ENCODE data around the gene IL12RB2. TPM values are rescaled to one million over a fixed set of nuclear protein-coding genes. Genes with fewer than 3 reads are reported as not detected.

IL12RB2 gene
- total and polyA plus RNA-seq, 2 experiments from 2014 or later = 0.79 to 1.7 TPM

- Histone ChIP-seq H3K4me2 (no peak overlapping the region), H3F3A (replicated peaks; ENCODE audit: low read depth) (no peaks in the 10 kb centered on the region), H3K4me1 (ENCODE audit: insufficient read depth) (peaks cover 5% of the 10 kb centered on the region), H2AFZ (no peak overlapping the region), H4K20me1 (replicated peaks; ENCODE audit: insufficient read depth) (no peaks in the 10 kb centered on the region), H3K79me2 (replicated peaks; ENCODE audit: insufficient read depth) (no peaks in the 10 kb centered on the region), H3K27me3 (ENCODE audit: insufficient read depth) (no peaks in the 10 kb centered on the region), H3K27ac (ENCODE audit: low read depth) (no peak overlapping the region), H3K4me3 (no peak overlapping the region), H3K9me2 (ENCODE audit: insufficient read depth) (no peaks in the 10 kb centered on the region), H3K36me3 (ENCODE audit: insufficient read depth) (no peaks in the 10 kb centered on the region)
- no peak for ATAC-seq
- DNase-seq (ENCODE audit: low spot score) = no peak
- Mint-ChIP-seq H3K4me3 (no peak overlapping the region), H3K4me1 (peaks cover 16% of the 10 kb centered on the region), H3K27me3 (ENCODE audit: insufficient read depth, low read depth, poor library complexity) (no peaks in the 10 kb centered on the region), H3K27ac (no peak overlapping the region), H3K9me3 (no peaks in the 10 kb centered on the region), H3K36me3 (ENCODE audit: low read depth) (no peaks in the 10 kb centered on the region)
- TF ChIP-seq, protein P1, sequence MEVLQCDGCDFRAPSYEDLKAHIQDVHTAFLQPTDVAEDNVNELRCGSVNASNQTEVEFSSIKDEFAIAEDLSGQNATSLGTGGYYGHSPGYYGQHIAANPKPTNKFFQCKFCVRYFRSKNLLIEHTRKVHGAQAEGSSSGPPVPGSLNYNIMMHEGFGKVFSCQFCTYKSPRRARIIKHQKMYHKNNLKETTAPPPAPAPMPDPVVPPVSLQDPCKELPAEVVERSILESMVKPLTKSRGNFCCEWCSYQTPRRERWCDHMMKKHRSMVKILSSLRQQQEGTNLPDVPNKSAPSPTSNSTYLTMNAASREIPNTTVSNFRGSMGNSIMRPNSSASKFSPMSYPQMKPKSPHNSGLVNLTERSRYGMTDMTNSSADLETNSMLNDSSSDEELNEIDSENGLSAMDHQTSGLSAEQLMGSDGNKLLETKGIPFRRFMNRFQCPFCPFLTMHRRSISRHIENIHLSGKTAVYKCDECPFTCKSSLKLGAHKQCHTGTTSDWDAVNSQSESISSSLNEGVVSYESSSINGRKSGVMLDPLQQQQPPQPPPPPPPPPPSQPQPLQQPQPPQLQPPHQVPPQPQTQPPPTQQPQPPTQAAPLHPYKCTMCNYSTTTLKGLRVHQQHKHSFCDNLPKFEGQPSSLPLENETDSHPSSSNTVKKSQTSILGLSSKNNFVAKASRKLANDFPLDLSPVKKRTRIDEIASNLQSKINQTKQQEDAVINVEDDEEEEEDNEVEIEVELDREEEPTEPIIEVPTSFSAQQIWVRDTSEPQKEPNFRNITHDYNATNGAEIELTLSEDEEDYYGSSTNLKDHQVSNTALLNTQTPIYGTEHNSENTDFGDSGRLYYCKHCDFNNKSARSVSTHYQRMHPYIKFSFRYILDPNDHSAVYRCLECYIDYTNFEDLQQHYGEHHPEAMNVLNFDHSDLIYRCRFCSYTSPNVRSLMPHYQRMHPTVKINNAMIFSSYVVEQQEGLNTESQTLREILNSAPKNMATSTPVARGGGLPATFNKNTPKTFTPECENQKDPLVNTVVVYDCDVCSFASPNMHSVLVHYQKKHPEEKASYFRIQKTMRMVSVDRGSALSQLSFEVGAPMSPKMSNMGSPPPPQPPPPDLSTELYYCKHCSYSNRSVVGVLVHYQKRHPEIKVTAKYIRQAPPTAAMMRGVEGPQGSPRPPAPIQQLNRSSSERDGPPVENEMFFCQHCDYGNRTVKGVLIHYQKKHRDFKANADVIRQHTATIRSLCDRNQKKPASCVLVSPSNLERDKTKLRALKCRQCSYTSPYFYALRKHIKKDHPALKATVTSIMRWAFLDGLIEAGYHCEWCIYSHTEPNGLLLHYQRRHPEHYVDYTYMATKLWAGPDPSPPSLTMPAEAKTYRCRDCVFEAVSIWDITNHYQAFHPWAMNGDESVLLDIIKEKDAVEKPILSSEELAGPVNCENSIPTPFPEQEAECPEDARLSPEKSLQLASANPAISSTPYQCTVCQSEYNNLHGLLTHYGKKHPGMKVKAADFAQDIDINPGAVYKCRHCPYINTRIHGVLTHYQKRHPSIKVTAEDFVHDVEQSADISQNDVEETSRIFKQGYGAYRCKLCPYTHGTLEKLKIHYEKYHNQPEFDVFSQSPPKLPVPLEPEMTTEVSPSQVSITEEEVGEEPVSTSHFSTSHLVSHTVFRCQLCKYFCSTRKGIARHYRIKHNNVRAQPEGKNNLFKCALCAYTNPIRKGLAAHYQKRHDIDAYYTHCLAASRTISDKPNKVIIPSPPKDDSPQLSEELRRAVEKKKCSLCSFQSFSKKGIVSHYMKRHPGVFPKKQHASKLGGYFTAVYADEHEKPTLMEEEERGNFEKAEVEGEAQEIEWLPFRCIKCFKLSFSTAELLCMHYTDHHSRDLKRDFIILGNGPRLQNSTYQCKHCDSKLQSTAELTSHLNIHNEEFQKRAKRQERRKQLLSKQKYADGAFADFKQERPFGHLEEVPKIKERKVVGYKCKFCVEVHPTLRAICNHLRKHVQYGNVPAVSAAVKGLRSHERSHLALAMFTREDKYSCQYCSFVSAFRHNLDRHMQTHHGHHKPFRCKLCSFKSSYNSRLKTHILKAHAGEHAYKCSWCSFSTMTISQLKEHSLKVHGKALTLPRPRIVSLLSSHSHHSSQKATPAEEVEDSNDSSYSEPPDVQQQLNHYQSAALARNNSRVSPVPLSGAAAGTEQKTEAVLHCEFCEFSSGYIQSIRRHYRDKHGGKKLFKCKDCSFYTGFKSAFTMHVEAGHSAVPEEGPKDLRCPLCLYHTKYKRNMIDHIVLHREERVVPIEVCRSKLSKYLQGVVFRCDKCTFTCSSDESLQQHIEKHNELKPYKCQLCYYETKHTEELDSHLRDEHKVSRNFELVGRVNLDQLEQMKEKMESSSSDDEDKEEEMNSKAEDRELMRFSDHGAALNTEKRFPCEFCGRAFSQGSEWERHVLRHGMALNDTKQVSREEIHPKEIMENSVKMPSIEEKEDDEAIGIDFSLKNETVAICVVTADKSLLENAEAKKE (CRISPR knock-in tag; IDR thresholded peaks at IDR 0.05) = no peak
- no peak for TF ChIP-seq EZH2 (IDR thresholded peaks at IDR 0.05; ENCODE audit: low read depth, unreplicated experiment)
- TF ChIP-seq STAT1 (IDR thresholded peaks at IDR 0.05; ENCODE audit: unreplicated experiment) = no peak
These were observed 43.1 kb downstream of the IL12RB2 start for GRCh38 chr1:67350783-67351182.

DNA sequence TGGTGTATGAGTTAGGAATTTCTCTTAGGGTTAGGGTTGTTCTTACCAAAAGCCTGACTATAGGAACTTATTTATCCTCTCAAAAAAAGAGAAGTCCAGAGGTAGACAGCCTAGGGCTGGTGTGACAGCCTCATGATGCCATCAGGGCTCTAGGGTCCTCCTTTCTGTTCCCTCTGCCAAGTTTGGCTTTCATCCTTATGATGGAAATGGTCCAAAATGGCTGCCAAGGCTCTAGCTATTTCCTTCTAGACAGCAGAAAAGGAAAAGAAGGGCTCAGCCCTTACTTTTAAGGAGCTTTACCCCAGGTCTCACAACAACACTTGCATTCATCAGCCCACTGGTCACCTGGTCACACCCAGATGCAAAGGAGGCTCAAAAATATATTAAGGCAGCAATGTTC lies 44.5 kb downstream of the IL12RB2 start:
- no peaks in the 10 kb centered on the region for H3K9me2 ChIP-seq (ENCODE audit: insufficient read depth)
- H3K4me1 ChIP-seq (ENCODE audit: insufficient read depth) = peaks cover 5% of the 10 kb centered on the region
- H3K27me3 ChIP-seq (ENCODE audit: insufficient read depth) = no peaks in the 10 kb centered on the region
- no peaks in the 10 kb centered on the region for H3K27me3 Mint-ChIP-seq (ENCODE audit: insufficient read depth, low read depth, poor library complexity)
- H3K79me2 ChIP-seq (replicated peaks; ENCODE audit: insufficient read depth) = no peaks in the 10 kb centered on the region
- H3K4me3 Mint-ChIP-seq = no peak overlapping the region
- no peak overlapping the region for H3K27ac Mint-ChIP-seq
- H3K9me3 Mint-ChIP-seq = no peaks in the 10 kb centered on the region
- H3F3A ChIP-seq (replicated peaks; ENCODE audit: low read depth) = no peaks in the 10 kb centered on the region
- no peaks in the 10 kb centered on the region for H3K36me3 ChIP-seq (ENCODE audit: insufficient read depth)
- no peaks in the 10 kb centered on the region for H4K20me1 ChIP-seq (replicated peaks; ENCODE audit: insufficient read depth)
- ATAC-seq = no peak
- no peaks in the 10 kb centered on the region for H3K36me3 Mint-ChIP-seq (ENCODE audit: low read depth)
- no peak overlapping the region for H3K4me2 ChIP-seq
- no peak overlapping the region for H2AFZ ChIP-seq
- H3K4me3 ChIP-seq = no peak overlapping the region
- no peak for DNase-seq (ENCODE audit: low spot score)
- peaks cover 16% of the 10 kb centered on the region for H3K4me1 Mint-ChIP-seq
- H3K27ac ChIP-seq (ENCODE audit: low read depth) = no peak overlapping the region
- TF ChIP-seq, protein P2, sequence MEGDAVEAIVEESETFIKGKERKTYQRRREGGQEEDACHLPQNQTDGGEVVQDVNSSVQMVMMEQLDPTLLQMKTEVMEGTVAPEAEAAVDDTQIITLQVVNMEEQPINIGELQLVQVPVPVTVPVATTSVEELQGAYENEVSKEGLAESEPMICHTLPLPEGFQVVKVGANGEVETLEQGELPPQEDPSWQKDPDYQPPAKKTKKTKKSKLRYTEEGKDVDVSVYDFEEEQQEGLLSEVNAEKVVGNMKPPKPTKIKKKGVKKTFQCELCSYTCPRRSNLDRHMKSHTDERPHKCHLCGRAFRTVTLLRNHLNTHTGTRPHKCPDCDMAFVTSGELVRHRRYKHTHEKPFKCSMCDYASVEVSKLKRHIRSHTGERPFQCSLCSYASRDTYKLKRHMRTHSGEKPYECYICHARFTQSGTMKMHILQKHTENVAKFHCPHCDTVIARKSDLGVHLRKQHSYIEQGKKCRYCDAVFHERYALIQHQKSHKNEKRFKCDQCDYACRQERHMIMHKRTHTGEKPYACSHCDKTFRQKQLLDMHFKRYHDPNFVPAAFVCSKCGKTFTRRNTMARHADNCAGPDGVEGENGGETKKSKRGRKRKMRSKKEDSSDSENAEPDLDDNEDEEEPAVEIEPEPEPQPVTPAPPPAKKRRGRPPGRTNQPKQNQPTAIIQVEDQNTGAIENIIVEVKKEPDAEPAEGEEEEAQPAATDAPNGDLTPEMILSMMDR (conservative IDR thresholded peaks at IDR 0.05; ENCODE audit: low read depth in 2 of 2) = no peak
- no peak for TF ChIP-seq STAT1 (IDR thresholded peaks at IDR 0.05; ENCODE audit: unreplicated experiment)
- TF ChIP-seq, protein P1 (CRISPR knock-in tag; IDR thresholded peaks at IDR 0.05) = no peak
